Measurements from ENCODE around the gene RAI14.
"Not testable (repeated sequence)": the region's sequence is repeated elsewhere in the genome, so short reads cannot be mapped to it uniquely, and the experiment has no call there.

Gene RAI14

GRCh38 chr5:34699155-34700077, 43.3 kb downstream of the RAI14 start:
- peak; percentile 27 for DNase-seq (ENCODE audit: low read depth)

DNA sequence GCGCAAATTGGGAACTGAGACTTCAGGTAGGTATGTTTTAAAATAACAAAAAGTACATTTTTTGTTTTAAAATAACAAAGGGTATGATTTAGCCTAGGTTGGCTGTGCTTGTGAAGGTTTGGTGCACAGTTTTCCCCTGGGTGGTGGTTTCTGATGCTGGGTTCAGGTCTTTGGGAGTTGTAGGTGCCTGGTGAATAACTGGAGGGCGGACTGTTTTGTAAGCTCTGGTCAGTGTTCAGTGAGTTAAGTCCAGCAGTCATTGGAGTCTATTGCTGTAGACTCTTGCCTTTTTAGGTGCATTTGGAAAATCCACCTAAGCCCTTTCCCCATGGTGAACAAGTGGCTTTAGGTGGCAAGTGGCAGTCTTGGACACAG, 43.9 kb downstream of the RAI14 start:
- no peak for DNase-seq (ENCODE audit: low read depth)

- DNase-seq (ENCODE audit: low read depth): not testable (repeated sequence)
Observed at GRCh38 chr5:34701442-34701841, 45.3 kb downstream of the RAI14 start.

DNA sequence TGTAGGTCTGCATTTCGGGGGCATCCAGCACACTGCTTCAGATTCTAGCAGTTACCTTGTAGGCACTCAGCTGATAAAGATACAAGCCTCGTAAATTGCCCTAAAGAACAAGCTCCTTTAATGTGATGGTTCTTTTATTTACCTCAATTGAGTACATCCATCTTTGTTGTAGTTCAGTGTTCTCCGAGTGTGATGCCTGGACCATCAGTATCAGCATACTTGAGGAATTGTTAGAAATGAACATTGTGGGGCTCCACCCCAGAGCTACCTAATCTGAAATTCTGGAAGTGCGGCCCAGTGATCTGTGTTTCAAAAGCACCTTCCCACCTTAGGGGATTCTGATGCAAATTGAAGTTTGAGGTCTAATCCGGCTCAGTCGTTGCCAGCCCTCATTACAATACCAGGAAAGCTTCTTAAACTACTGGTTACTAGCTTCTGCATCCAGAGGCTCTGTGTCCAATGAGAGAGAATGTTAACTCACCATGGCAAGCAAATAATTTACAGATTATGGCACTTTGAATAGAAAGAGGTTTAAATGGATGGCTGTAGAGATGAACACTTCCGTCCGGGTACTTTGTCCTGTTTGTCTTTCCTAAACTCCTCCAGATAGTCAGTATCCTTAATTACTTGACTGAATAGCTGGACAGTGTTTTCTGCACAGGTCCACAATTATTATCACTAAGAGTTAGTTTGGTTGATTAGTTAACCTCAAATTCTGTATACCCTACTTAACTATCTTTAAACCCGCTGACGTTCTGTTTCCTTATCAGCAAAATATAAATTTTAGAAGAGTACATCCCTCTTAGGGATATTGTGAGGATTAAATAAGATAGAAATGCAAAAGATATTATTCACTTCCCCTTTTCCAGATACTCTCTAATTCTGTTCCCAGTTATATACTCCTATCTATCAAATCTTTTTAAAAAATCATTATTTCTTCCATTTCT, 47.9 kb downstream of the RAI14 start:
- DNase-seq (ENCODE audit: low read depth): no peak

DNA sequence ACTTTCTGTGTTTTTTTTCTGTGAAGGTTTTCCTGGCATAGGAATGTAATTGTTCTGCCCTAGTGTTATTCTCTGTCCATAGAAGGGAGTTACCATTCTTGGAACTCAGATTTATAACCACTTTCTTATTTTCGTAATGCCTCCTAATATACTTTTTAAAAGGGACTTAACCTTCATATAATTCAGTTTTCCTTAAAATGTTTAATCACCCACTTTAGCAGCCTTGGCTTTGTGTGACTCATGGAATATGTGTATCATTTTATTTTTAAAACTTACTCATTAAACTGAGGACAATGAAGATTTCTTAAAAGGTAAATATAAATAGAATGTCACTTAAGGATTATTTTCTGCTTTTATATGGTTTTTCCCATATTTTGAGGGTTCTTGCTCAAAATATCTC, 50.0 kb downstream of the RAI14 start:
- DNase-seq (ENCODE audit: low read depth): no peak

DNA sequence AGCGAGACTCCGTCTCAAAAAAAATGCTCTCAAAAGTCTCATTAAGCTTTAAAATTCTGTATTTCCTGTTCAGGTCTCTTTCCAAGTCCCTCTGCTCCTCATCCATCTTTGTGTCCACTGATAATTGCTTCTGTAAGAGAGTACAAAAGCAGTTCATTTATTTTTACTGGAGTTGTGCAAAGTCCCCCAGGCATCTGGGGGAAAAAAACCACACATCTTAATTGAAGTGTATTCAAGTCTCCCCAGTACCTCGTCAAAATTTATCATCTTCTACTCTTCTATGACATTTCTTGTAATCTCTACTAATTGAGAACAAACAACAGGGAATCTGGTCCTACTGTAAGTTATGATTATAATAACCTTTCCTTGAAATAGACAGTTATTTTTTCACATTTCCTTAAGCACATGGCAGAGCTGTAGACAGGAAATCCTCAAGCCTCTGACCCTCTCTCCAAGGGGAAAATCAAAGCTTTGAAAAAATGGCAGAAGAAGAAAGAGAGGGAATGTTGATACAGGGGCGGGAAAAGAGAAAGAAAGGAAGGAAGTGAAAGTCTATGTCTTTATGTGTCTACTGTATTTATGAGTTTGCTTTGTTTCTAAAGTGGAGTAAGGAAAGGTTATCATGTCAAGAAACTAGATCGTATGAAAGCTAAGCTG, 51.5 kb downstream of the RAI14 start:
- DNase-seq (ENCODE audit: low read depth): no peak

- DNase-seq (ENCODE audit: low read depth): no peak
Observed at GRCh38 chr5:34708777-34709176, 52.6 kb downstream of the RAI14 start.

DNA sequence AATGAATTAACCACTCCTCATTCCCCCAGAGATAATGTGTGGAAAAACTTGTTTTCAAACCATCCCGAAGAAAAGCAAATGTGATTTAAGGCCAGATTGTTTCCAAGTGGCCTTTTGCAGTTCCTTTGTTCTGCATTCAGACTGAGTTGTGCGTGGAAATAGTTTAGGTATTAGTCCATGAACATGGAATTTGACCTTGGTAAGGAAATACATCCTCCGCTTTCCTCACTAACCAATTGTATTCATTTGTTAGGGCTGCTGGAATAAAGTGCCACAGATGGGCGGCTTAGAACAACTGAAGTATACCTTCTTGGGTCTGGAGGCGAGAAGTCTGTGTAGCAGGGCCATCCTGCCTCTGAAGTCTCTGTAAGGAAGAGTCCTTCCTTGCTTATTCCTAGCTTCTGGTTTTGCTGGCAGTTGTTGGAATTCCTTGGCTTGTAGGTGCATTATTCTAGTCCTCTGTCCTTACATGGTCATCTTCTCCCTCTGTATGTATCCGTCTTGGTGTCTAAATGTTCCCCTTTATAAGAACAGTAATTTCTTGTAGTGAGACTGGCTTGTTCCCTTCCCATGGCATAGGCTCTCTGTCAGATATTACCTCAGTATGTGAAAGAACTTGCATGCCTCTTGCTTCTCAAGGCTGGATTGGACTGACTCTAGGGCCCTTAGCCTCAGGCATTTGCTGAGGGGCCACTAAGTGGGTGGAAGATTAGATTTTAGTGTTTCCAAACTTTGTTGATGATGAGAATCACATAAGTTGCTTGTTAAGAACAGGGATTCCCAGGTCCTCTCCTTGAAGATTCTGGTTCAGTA, 53.9 kb downstream of the RAI14 start:
- DNase-seq (ENCODE audit: low read depth): no peak

DNA sequence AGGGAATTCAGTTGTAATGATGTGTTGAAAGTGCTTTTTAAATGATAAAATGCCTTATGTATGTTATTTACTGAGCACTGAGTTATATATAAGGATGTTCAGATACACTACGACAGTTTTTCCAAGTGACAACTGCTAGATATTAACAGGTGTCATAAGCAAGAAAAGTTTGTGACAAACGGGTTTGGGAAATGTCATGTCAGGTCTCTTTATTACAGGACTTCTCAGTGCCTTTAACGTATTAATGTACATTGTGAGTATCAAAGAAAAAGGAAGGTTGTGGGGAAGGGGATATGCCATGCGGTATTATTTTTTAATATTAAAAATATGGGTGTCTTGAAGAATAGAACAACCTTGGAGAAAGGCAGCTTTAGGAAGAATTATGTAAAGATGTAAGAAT, 56.4 kb downstream of the RAI14 start:
- no peak for DNase-seq (ENCODE audit: low read depth)

GRCh38 chr5:34715711-34716110, 59.6 kb downstream of the RAI14 start:
- DNase-seq (ENCODE audit: low read depth): no peak

GRCh38 chr5:34716986-34717385, 60.9 kb downstream of the RAI14 start:
- no peak for DNase-seq (ENCODE audit: low read depth)

DNA sequence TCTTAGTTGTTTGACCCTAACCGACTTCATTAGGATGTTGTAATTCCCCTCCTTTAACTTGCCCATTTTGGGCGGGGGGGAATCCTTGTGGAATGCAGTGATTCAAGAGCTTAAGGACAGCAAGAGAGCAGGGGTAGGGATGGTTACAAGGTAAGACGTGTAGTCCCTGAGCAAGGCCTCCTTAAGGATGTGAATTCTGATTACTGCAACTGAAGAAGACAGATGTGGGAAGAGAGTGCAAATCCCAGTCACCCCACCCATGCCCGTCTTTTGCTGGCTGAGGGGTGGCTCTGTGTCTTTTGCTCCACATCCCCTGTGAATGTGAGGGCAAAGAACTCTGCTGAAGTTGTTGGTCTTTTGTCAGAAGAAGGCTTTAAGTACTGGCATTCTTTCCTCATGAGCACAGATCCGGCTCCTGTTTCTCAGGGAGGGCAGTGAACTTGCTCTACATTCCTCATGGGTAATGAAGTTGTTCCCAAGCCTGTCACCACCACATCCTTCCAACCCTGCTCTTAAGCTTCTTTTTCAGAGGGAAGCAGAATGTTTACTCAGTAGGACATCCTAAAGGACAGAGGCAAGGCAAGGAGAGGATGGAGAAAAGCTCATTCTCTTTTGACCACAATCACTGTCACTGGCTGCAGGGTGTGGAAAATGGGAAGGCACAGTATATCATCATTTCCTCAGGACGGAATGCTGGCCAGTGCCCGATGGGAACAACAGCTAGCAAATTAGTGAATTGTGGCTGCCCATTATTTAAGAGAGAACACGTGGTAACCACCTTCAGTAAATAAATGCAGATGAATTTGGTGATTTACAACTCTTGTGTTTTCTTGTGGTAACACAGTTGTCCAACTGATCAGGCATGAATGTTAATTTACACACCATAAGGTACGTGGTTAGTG, 61.5 kb downstream of the RAI14 start:
- no peak for DNase-seq (ENCODE audit: low read depth)

DNA sequence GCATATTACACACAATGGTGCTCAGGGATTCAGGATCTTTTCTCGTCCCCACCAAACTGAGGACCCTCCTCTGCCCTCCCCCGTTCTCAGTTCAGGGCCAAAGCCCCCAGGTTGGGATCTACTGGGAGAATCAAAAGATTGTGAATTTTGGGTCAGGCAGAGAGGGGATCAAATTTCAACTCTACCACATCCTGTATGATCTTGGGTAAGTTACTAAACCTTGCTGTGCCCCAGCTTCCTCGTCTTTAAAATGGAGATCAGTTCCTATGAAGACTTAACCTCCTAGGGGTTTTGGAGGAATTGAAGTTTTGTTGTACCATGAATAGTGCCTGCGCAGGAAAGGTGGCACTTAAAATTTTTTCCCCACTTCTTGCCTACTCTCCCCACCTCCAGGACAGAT, 62.4 kb downstream of the RAI14 start:
- no peak for DNase-seq (ENCODE audit: low read depth)

GRCh38 chr5:34719029-34719428, 62.9 kb downstream of the RAI14 start:
- DNase-seq (ENCODE audit: low read depth): no peak

- DNase-seq (ENCODE audit: low read depth): no peak
Observed at GRCh38 chr5:34721327-34721726, 65.2 kb downstream of the RAI14 start.

- DNase-seq (ENCODE audit: low read depth): no peak
Observed at GRCh38 chr5:34722183-34722582, 66.1 kb downstream of the RAI14 start.

DNA sequence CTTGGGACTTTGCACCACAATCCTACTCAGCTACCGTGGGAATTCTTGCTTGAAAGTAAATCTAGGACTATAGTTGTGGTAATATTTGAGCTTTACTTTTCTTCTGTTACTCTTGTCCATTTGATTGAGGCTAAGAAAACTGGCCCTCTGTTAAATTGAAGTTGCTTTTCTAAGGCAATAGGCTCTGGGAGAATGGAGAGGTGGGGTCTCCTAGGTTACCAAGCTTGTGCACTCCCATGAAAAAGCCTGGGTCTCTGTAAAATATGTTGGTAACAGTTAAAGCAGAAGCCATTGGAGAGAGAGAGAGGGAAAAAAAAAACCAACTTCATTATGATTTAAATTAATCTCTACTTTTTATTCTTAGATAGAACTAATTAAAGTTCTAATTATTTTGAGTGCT, 68.6 kb downstream of the RAI14 start:
- DNase-seq (ENCODE audit: low read depth): no peak

DNA sequence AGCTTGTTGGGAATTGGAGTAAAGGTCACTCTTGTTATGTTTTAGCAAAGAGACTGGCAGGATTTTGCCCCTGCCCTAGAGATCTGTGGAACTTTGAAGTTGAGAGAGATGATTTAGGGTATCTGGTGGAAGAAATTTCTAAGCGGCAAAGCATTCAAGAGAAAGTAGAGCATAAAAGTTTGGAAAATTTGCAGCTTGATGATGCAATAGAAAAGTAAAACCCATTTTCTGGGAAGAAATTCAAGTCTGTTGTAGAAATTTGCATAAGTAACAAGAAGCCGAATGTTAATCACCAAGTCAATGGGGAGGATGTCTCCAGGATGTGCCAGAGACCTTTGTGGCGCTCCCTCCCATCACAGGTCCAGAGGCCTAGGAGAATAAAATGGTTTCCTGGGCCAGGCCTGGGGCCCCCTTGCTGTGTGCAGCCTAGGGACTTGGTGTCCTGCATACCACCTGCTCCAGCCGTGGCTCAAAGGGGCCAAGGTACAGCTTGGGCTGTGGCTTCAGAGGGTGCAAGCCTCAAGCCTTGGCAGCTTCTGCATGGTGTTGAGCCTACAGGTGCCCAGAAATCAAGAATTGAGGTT, 71.1 kb downstream of the RAI14 start:
- DNase-seq (ENCODE audit: low read depth): not testable (repeated sequence)

DNA sequence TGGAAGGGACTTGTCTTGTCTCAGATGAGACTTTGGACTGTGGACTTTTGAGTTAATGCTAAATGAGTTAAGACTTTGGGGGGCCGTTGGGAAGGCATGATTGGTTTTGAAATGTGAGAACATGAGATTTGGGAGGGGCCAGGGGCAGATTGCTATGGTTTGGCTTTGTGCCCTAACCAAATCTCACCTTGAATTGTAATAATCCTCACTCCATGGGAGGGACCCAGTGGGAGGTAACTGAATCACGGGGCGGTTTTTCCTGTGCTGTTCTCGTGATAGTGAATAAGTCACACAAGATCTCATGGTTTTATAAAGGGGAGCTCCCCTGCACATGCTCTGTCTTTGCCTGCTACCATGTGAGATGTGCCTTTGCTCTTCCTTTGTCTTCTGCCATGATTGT, 72.1 kb downstream of the RAI14 start:
- no peak for DNase-seq (ENCODE audit: low read depth)
